NCI-H128 (cell line): Measurements from ENCODE around the gene PPP1R12B.
"Not testable (repeated sequence)": the region's sequence is repeated elsewhere in the genome, so short reads cannot be mapped to it uniquely, and the experiment has no call there.

Experiments
- DNase-seq: peaks from one replicate; lab custom pipeline; 2025; ENCODE audit not compliant: unreplicated experiment; lab: John Stamatoyannopoulos, UW

PPP1R12B gene

DNA sequence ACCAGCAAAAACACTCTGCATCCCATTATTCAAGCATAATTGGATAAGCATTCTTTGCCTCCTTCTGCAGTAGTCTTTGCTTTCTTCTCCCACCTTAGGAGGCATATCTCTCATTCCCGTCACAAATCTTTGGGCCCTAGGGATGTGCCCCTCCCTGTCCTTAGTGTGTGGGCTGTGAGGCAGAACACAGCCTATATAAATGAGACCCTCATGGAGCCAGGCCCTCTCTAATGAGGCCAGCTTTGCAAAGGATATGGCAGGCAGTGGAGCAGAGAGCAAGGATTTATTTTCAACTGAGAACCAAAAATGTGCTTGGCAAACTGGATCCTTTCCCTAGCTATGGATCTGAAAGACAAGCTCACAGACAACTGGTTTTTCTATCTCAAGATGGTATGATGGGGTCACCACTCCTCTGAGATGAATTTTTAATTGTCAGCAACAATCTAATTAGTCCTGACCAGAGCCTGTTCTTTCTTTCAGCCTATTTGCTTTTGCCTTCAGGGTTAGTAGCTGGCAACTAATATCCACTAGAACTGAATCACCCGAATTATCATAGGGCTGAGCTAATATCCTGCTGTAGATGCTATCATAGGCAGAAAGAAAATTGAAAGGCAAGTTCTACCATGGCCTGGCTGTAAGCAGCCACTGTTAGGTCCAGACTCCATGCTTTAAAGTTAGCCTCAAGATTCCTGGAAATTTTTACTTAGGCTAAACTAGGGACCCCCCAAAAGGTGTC, 227.6 kb downstream of the PPP1R12B start:
- no peak for DNase-seq

DNA sequence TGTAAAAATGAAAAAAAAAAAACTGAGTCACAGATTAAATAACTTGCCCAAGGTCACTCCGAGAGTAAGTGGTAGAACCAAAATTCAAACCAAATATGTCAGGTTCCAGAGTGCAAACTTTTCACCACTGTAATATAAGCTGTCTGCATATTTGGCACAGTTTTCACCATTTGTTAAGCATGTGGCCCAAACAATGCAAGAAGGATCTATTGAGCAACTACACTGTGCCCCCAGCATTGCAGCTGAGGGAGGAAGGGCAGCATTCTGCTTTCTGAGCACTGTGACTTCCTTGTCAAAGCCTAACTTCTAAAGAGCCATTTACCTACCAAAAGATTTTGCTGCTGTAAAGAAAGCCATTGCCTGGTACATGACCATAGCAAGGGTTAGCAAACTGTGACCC, 228.3 kb downstream of the PPP1R12B start:
- no peak for DNase-seq

DNA sequence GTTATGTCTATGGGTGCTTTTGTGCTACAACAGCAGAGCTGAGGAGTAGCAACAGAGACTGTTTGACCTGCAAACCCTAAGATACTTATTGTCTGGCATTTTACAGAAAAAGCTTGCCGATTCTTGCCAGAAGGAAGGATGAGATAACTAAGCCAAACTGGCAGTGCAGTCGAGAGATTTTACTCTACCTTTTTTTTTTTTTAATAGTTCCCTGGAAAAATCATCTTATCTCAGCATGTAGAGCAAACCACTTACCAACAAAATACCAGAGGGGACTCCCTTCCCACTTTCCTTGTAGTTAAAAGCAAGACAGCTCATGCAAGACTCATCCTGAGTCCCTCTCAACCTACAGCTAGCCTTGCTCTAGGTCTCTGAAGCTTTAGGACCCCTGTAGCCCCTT, 228.9 kb downstream of the PPP1R12B start:
- no peak for DNase-seq

DNA sequence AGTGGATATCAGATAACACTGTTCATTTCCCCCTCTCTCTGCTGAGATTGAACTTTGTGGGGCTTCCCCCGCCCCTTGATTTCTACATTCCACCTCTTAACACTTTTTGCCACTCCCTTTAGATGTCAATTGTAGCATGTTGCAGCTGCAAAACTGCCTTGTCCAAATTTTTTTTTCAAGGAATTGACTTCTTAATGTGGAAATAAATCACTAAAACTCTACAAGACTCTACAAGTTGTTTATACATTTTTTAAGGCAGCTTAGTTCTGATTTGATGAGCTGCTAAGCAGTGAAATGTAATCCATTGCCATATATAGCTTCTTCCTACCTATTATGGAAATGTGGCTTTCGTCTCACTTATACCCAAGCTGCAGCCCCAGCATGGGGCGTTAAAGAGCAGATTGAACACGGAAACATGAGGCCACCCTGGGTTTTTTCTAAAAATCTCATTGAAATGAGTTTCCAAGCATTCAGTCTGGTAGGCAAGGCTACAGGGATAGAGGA, 229.6 kb downstream of the PPP1R12B start:
- no peak for DNase-seq

DNA sequence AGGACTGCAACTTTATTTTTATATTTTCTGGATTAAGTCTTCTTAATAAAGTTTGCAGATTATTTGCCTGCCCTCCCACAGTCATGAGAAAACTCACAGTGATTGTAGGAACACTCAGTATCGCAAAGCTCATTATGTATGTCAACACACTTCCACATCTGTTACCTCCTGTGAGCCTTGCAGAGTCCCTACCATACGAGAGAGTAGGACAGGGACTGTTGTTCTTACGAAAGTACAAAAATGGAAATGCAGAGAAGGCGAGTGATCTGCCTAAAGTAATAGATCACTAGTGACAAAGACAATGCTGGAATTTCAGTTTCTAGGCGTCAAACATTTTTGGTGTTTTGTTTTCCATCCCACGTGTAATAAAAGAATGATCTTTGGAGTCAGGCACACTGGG, 230.1 kb downstream of the PPP1R12B start:
- DNase-seq, result no peak

DNA sequence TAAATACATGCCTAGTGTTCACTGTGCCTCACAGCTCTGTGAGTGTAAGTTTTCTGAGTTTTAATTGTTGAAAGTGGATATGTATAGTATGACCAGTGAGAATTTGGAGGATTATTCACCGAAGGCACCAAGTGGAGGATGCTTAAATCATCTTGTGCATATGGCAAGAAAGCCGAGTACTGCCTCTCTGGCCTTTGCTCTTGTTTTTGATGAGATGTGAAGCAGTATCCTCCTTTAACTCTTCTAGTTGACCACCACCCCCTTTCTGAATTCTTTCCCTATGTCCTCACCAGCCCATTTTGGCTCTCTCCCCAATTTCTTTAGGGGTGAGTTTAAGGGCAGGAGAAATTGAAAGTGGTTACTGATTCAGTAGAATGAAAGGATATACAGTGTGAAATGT, 231.3 kb downstream of the PPP1R12B start:
- DNase-seq, result no peak

DNA sequence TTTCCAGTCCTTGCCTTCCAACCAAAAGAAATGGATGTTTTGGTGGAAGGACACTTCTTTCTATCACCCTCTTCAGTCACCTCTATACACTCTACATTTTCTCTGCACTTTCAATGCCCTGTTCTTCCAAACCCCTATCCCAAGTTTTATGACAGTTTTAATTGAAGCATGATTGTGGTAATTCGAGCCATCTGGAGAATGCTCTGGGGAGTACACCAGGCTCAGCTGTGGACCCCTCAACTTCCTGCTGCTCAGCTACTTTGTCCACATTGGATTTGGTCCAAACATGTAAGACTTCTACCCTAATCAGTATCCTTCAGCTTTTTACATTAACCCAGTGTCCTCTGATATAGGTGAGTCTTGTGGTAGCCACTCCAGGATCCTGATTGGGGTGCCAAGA, 232.1 kb downstream of the PPP1R12B start:
- DNase-seq, result no peak

DNA sequence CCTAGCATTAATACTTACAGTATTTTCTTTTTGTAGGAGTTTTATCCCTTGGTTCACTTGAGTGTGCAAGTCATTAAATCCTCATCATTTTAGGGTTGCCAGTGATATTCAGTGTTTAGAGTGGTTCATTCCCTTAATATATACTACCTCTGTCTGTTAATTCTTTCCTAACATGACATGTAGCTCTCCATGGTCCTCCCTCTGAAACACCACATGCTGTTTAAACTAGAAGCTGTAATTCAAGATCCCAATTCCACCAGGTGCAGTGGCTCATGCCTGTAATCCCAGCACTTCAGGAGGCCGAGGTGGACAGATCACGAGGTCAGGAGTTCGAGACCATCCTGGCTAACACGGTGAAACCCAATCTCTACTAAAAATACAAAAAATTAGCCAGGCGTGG, 233.9 kb downstream of the PPP1R12B start:
- not testable (repeated sequence) for DNase-seq

DNA sequence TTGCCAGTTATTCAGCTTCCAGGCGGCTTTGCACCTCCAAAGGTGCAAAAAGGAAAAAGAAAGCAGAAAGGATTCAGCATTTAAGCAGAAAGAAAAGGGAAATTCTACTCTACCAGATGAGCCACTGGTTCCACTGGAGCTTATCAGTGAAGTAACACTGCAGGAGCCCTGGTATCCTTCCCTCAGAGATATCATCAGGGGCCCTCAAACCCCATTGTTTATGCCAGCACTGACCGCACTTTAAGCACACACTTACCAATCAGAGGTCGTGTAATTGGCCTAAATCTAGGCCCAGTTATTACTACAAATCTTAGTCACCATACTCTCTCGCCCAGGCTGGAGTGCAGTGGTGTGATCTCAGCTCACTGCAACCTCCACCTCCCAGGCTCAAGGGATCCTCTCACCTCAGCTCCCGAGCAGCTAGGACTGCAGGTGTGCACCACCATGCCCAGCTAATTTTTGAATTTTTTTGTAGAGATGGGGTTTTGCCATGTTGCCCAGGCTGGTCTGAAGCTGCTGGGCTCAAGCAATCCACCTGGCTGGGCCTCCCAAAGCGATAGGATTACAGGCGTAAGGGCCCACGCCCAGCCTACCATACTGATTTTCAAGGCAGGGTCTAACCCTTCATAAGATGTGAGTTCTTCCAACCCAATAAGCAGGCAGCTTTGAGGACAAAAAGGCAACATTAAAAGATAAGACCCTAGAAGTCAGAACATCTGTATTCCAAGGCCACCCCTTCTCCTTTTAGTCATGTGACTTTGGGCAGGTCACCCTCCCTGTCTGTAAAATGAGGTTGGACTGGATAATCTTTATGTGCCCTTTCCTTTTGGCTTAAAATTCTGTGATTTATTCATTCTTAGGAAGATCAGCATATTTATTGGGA, 236.4 kb downstream of the PPP1R12B start:
- DNase-seq, result no peak

DNA sequence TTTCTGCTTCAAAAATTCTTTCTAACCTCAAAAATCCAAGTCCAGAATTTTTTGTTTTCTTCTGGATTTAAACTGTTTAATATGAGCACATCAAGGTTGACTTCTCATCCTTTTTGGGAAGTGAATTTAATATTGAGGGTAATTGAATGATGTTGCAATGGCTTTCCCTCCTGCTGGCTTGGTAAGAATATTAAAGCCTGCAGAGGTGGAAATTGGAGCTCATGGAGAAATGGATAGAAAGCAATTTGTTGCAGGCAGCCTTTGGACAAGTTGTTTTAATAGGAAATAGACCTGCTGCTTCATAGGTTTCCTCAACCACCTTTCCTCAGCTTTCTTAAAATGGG, 237.1 kb downstream of the PPP1R12B start:
- DNase-seq, result no peak

DNA sequence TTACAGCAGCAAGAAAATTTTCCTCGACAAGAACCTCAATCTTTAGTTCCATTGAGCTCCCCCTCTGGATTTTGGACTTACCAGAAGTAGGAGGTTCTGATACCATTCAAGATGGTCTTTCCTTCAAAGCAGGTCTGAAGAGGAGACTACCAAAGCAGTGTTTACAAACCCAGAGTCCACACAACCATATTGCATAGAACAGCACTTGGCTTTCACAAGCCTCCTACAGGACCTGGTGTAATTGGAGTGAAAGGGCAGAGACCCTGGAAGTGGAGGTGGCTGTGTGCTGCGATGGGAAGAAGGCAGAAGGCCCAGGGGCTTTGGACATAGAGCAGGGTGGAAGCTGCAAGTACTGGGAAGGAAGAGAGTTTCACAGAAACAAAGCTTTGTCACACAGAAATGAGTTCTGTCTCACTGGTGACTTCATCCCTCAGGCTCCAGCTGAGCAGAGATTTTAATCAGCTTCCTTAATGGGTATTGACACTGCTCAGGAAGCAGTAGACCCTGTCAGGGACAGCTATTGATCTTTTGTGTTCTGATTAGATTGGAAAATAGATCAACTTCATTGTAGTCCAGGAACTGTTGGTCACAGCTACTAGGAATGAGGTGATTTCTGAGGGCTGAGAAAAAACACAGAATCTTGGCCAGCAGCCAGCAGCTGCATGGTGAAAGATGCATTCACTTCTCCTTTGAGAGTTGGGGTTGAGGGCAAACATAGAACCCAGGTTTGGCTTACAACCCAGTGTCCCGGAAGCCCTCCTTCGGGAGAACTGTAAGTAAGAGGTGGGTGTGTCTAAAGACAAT, 237.7 kb downstream of the PPP1R12B start:
- peak; percentile 26 for DNase-seq

DNA sequence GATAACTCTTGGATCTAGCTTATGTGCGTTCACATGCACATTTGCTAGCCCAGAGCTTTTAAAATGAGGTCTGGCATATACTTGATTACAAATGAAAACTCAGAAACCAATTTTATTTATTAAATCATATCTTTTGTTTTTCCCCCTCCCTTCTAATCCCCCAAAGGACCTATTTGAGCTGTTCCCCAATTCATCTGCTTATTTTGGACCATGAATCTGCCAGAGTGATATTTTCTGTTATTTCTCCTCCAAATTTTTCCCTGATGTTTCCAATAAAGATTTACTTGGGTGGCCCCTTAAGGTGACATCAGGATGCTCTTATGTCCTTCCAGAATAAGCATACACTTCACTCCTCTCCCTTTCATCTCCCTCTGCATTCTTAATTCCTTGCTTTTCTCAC, 238.4 kb downstream of the PPP1R12B start:
- no peak for DNase-seq

DNA sequence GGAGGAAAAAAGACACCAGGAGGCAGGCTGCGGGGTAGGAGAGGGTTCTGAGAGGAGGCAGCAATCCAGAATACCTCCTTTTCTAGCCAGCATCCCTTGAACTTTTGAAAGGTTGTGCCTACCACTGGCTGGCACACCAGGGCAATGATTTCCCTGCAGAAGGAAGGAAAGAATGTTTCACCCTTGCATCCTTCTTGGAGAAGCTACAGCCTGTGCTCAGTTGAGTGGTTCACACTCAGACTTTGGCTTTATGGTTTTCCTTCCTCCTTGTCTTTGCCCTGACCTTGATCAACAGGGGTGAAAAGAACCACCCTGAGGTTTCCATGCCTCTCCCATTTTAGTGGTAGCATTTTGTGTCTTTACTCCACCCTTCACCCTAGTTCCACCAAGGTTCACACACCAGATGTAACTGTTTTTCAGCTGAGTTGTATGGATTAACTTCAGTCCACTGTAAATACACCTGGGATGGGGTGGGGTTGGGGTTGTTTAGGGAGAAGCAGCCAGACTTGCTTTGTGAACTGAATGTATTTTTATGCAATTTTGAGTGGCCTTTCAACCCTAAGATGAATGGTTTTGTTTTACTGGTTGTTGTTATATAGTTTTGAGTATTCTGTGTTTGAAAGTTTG, 239.5 kb downstream of the PPP1R12B start:
- DNase-seq, result no peak

DNA sequence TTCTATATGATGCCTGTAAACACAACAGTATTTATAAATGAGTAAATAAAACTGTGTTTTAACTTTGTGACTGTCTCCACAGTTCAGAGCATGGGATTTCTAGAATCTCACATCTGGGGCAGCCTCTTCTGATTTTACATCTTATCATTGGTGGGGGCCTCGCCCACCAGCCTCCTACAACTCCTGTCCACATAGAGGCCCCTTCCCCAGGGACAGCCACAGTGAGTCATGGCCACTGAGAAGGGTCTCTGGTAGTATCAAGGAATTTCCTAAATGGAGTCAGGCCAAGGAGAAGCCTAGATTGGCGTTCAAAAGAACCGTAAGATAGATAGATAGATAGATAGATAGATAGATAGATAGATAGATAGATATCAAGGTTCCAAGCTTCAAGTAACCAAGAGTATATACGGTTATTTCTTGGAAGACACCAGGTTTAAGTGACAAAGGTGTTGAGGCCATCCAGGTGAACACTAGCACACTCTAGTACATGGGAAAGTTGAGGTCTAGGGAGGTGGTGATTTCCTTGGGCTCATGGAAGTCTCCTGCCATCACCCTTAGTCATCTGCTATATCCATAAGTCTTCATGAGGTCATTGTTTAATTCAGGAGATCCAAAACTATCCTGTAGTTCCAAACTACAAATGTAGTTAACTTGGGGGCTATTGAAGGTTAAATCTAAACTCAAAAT, 240.1 kb downstream of the PPP1R12B start:
- no peak for DNase-seq

DNA sequence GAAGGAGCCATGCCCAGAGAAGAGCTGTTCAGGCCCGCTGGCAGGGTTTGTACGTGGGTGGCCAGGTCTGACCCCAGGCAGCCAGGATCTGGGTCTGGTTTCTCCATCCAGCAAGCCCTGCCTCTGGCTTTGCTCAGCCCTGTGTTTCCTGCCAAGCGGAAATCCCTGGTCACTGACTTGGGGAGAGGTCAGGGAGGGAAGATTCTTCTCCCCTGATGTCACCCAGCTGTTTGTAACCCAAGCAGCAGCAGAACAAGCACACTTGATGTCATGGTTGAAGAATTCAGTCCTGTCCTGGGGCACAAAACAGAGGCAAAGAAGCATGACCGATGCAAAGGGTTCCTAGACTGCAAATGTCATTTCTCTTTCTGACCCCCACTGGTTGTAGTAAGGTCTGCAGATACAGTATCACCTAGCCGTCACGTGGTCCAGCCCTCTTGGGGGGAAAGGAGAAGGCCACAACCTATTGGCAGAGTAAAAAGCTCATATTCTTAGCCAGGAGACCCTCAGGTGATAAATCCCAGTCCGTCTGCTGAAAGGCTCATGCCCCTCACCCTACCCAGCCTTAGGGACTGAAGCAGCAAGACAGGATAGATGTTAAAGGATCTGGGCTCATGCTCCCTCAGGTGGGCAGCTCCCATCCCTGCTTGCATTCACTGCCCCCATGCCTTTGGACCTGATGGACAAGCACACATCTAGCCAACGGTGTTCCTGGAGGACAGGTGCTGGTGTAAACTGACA, 240.9 kb downstream of the PPP1R12B start:
- no peak for DNase-seq

DNA sequence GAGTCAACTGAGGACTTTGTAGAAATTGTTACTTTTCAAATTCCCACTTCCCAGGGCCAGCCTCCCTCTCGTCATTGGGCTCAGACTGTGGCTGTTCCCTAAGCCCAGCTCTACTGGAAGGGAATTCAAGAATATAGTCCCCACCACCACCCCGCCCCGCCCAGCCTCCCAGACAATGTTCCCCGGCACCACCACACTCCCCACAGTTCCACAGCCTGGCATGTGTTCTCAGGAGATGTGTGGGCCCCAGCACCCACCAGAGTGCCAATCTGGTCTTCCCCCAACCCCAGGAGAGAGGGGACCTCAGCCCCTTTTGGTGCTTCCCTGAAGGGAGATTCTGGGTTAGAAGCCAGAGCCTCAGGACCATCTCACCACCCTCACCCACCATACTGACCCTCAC, 241.6 kb downstream of the PPP1R12B start:
- no peak for DNase-seq

DNA sequence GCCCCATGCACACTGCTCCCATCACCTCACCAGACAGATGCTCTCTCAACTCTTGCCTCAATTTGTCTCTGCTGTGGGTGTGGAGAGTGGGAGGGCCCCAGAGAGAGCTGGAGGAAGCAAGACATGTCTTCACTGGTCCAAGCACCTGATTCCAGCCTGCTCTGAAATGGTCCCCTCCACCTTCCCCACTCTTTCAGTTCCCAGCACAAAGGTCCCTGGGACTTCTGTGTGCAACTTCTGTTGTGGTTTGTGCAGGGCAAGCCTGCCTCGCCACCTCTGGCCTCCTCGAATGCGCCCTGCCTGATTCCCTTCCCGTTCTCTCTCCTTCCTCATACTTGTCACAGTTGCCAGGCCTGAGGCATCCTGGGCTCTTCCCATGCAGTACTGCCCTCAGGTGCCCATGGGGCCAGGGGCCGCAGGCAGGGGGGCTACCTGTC, 242.5 kb downstream of the PPP1R12B start:
- DNase-seq, result no peak

DNA sequence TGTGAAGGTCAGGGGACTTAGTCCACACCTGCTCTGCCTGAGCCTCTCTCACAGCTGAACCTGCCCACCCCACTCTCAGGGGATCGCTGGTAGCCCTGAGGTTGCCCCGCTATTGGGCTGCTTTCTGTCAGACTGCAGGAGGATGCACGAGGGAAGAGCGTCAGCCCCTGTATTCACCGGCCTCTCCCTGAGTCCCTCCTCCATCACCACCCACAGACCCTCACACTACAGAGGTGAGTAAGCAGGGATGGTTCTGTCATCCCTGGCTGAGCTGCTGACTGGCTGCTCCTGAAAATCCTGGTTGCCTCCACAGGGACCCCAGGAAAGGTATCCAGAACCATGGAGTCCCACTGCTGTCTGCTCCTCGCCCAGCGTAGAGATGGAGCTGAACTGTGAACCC, 243.0 kb downstream of the PPP1R12B start:
- DNase-seq, result no peak

DNA sequence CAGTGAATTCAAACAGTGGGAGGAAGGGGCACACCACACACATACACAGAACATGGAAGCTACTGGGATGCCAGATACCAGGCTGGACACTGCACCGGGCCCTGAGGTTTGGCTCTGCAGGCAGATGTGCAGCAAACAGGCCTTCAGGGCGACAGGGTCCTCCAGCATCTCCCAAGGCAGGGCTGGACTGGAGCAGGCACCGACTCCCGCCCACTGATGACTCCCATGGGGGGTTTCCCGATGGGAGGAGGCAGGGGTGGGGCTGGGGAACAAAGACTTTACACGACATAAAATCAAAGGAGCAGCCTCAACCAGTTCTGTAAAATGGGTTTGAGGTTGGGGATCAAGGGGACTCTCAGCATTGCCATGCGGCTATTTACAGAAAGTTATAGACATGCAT, 243.6 kb downstream of the PPP1R12B start:
- DNase-seq, result no peak

DNA sequence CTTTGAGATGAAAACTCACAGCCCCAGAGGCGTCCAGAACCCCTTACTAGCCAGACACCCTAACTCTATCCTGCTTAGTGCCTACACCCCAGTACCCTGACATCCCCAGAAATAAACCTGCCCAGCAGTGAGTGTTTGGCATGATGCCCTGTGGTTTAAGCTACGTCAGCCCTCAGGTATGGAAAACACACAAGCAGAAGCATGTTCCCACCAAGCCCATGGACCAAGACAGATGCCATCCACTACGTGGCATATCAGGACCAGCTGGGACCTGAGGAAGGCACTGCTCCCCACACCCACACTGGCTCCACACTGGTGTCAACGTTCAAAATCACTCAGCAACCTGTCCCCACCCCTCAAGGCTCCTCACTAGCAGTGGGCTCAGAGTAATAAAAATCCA, 245.3 kb downstream of the PPP1R12B start:
- DNase-seq, result no peak
